K562 (cell line): Measurements from ENCODE around the gene TUT1. TPM values are rescaled to one million over a fixed set of nuclear protein-coding genes. Genes with fewer than 3 reads are reported as not detected.
A peak's percentile ranks its signal among the peaks of the same experiment; 100 is the strongest.

Experiments used
- ARNT ChIP-seq, 2 experiments: fragments of 450-650 bp; IDR thresholded peaks; 2 replicates each; pipeline ENCODE4 v1.6.1; 2016; ENCODE audit warnings: mild to moderate bottlenecking in 1 of 2
- BMI1 ChIP-seq: fragments of 150-350 bp; IDR thresholded peaks from 2 replicates; pipeline ENCODE4 v1.6.1; 2014; ENCODE audit warnings: low read length
- CBX1 ChIP-seq: sonication (generic); IDR thresholded peaks from 2 replicates; pipeline ENCODE4 v1.6.1; 2016; ENCODE audit warnings: antibody characterized with exemption, low read depth, mild to moderate bottlenecking
- CCNT2 ChIP-seq: IDR thresholded peaks from 2 replicates; pipeline ENCODE4 v1.6.1; 2011; ENCODE audit warnings: borderline replicate concordance, low read depth, mild to moderate bottlenecking, moderate library complexity, mixed read lengths, low read length; ENCODE audit not compliant: insufficient read length; ENCODE audit errors: extremely low read depth
- DNMT1 ChIP-seq: fragments of 450-650 bp; IDR thresholded peaks from 2 replicates; pipeline ENCODE4 v1.6.1; 2016; ENCODE audit warnings: antibody characterized with exemption, mild to moderate bottlenecking
- HNRNPL ChIP-seq: fragments of 200-400 bp; formaldehyde crosslinking; IDR thresholded peaks from 2 replicates; pipeline ENCODE4 v1.6.1; 2017; ENCODE audit warnings: low read depth, mild to moderate bottlenecking, low read length
- HNRNPLL ChIP-seq: fragments of 200-400 bp; formaldehyde crosslinking; IDR thresholded peaks from 2 replicates; pipeline ENCODE4 v1.6.1; 2017; ENCODE audit warnings: low read length, low read depth, mild to moderate bottlenecking; ENCODE audit not compliant: poor library complexity, severe bottlenecking
- ILK ChIP-seq: fragments of 450-650 bp; IDR thresholded peaks from 2 replicates; pipeline ENCODE4 v1.6.1; 2016; ENCODE audit warnings: missing genetic modification characterization, low read depth, mild to moderate bottlenecking, missing compliant biosample characterization, moderate library complexity, borderline replicate concordance
- MED1 ChIP-seq: sonication (generic); formaldehyde crosslinking; IDR thresholded peaks from 2 replicates; pipeline ENCODE4 v1.8.1; 2023; ENCODE audit warnings: missing genetic modification reagents, borderline replicate concordance
- MTA1 ChIP-seq: fragments of 450-650 bp; IDR thresholded peaks from 2 replicates; pipeline ENCODE4 v1.6.1; 2017; ENCODE audit warnings: borderline replicate concordance
- NFE2 ChIP-seq: IDR thresholded peaks from 2 replicates; pipeline ENCODE4 v1.6.1; 2014; ENCODE audit warnings: antibody characterized with exemption, low read depth
- NR1H2 ChIP-seq: sonication (generic); formaldehyde crosslinking; IDR thresholded peaks from 2 replicates; pipeline ENCODE4 v1.4.0; 2020; ENCODE audit warnings: mild to moderate bottlenecking, missing genetic modification reagents
- NR2C1 ChIP-seq, 2 experiments: fragments of 450-650 bp; IDR thresholded peaks; 2 replicates each; pipeline ENCODE4 v1.6.1; 2017; ENCODE audit warnings: mild to moderate bottlenecking in 2 of 2, antibody characterized with exemption in 1 of 2, inconsistent platforms in 1 of 2, missing compliant biosample characterization in 1 of 2, missing genetic modification characterization in 1 of 2
- SIN3B ChIP-seq: fragments of 450-650 bp; IDR thresholded peaks from 2 replicates; pipeline ENCODE4 v1.6.1; 2017; ENCODE audit warnings: low read depth, mild to moderate bottlenecking, moderate library complexity
- SMARCC2 ChIP-seq: fragments of 450-650 bp; IDR thresholded peaks from 2 replicates; pipeline ENCODE4 v1.6.1; 2017; ENCODE audit warnings: antibody characterized with exemption, moderate library complexity, mild to moderate bottlenecking, low read depth
- SMC3 ChIP-seq: conservative IDR thresholded peaks from 2 replicates; pipeline ENCODE4 v1.6.1; 2011; ENCODE audit warnings: low read depth, low read length, improper control_type of control experiment; ENCODE audit not compliant: insufficient read depth
- SRSF3 ChIP-seq: fragments of 200-400 bp; formaldehyde crosslinking; IDR thresholded peaks from 2 replicates; pipeline ENCODE4 v1.6.1; 2016; ENCODE audit warnings: mild to moderate bottlenecking, low read length, moderate library complexity; ENCODE audit not compliant: insufficient read depth
- XRCC5 ChIP-seq: fragments of 200-400 bp; formaldehyde crosslinking; IDR thresholded peaks from 2 replicates; pipeline ENCODE4 v1.6.1; 2017; ENCODE audit warnings: low read depth, mild to moderate bottlenecking, low read length
- ZFP1 ChIP-seq: fragments of 450-650 bp; formaldehyde crosslinking; IDR thresholded peaks from 2 replicates; pipeline ENCODE4 v1.4.0; 2020; ENCODE audit warnings: mild to moderate bottlenecking, mixed read lengths
- ZNF431 ChIP-seq: sonication (generic); formaldehyde crosslinking; IDR thresholded peaks from 2 replicates; pipeline ENCODE4 v1.8.0; 2022; ENCODE audit warnings: mild to moderate bottlenecking, missing genetic modification reagents
- ZNF707 ChIP-seq: fragments of 250-450 bp; sonication (Bioruptor Pico); conservative IDR thresholded peaks from 2 replicates; pipeline ENCODE4 v1.8.0; 2022; ENCODE audit warnings: inconsistent platforms, mild to moderate bottlenecking, moderate library complexity
- polyA plus RNA-seq, 8 experiments: library from polyadenylated mRNA; depleted of rRNA in 4 of 8; stranded (reverse) in 5 of 8; unstranded in 3 of 8; fragments of >200 nt; fragmentation: Nextera tagmentation in 2 of 8; fragmentation: Illumina TruSeq in 1 of 8; extraction: Ambion mirVana in 2 of 8; extraction: Trizol in 1 of 8; gene quantifications; 2 replicates each; pipeline versions ENCODE4 v1.2.1 to v1.2.3, GENCODE V29; 2011 to 2014; ENCODE audit warnings: inconsistent platforms in 1 of 8, missing spikeins in 1 of 8
- total RNA-seq, 7 experiments: library from RNA; depleted of rRNA in 6 of 7; stranded (reverse); fragments of >200 nt in 6 of 7; fragmentation: Illumina TruSeq in 2 of 7; extraction: Trizol in 2 of 7; gene quantifications; 2 replicates each; pipeline versions ENCODE4 v1.2.1 to v1.2.3, GENCODE V29; 2011 to 2021; ENCODE audit warnings: low replicate concordance in 1 of 7
- TF ChIP-seq, protein P1 (sequence below): fragments of 200-800 bp; sonication (Bioruptor generic); IDR thresholded peaks from 2 replicates; pipeline ENCODE4 v1.6.1; 2017; ENCODE audit warnings: missing genetic modification characterization, missing compliant biosample characterization
- TF ChIP-seq, protein P2 (sequence below): fragments of 450-650 bp; IDR thresholded peaks from 2 replicates; pipeline ENCODE4 v1.6.1; 2017; ENCODE audit warnings: antibody characterized with exemption, mild to moderate bottlenecking

The TUT1 gene
- total and polyA plus RNA-seq, 9 of the 15 experiments (the other 6 are each of a cell fraction or from before 2014, with no cell fraction given), result 0.66 to 44.3 (median 15.7) TPM

DNA sequence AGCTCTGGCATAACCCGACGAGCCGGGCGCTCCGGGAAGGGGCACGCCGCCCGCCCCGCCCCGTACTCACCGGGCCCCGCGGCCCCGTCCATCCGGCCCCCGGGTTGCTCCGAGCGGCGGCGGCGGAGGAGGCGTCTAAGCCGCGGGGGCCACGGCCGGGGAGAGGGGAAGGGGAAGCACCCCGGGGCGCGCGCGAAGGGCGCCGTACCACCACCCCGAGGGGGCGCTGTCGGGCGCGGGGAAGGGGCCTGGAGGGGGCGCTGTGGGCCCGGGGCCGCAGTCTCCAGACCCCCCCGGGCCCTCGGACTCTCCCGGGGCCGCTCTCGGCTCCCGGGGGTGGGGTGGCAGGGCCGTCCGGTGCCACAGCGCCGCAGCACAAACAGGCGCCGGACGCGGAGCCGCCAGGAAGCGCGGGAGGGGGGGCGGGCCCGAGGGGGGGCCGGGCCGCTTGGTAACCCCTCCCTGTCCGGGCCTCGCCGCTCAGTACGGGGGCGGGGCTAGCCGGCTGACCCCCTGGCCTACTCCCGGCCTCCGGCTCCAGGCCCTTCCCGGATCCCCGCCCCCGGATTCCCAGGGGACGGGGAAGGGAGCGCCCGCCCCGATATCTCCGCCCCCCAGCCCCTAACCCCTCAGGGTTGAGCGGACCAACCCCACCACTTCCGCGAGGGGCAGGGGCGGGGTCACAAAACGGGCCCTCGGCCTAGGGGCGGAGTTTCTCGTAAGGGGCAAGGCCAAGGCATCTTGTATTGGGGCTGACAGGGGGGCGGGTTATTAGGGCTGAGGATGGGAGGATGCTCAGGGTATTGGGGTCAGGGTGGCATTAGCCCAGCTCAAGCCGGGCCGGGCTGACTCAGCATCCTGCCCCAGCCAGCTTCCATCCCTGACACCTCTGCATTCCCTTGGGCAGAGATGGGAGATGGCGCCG, 21.3 kb upstream of the TUT1 start, which contains the start of the genes EML3 and ROM1 (continued):
- TF ChIP-seq, protein P1, sequence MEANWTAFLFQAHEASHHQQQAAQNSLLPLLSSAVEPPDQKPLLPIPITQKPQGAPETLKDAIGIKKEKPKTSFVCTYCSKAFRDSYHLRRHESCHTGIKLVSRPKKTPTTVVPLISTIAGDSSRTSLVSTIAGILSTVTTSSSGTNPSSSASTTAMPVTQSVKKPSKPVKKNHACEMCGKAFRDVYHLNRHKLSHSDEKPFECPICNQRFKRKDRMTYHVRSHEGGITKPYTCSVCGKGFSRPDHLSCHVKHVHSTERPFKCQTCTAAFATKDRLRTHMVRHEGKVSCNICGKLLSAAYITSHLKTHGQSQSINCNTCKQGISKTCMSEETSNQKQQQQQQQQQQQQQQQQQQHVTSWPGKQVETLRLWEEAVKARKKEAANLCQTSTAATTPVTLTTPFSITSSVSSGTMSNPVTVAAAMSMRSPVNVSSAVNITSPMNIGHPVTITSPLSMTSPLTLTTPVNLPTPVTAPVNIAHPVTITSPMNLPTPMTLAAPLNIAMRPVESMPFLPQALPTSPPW (CRISPR knock-in tag), result peak; percentile 99
- TF ChIP-seq MTA1, result no peak
- no peak for TF ChIP-seq SRSF3
- TF ChIP-seq SMARCC2, result no peak
- TF ChIP-seq NR1H2, result no peak
- peak; percentile 83; the same call in 1 of the 2 replicates for TF ChIP-seq HNRNPL
- no peak for TF ChIP-seq ZFP1
- TF ChIP-seq NFE2, result no peak
- 0 out of 2 replicates have a peak, but pooled peaks have one; percentile 46 for TF ChIP-seq XRCC5
- TF ChIP-seq, protein P2, sequence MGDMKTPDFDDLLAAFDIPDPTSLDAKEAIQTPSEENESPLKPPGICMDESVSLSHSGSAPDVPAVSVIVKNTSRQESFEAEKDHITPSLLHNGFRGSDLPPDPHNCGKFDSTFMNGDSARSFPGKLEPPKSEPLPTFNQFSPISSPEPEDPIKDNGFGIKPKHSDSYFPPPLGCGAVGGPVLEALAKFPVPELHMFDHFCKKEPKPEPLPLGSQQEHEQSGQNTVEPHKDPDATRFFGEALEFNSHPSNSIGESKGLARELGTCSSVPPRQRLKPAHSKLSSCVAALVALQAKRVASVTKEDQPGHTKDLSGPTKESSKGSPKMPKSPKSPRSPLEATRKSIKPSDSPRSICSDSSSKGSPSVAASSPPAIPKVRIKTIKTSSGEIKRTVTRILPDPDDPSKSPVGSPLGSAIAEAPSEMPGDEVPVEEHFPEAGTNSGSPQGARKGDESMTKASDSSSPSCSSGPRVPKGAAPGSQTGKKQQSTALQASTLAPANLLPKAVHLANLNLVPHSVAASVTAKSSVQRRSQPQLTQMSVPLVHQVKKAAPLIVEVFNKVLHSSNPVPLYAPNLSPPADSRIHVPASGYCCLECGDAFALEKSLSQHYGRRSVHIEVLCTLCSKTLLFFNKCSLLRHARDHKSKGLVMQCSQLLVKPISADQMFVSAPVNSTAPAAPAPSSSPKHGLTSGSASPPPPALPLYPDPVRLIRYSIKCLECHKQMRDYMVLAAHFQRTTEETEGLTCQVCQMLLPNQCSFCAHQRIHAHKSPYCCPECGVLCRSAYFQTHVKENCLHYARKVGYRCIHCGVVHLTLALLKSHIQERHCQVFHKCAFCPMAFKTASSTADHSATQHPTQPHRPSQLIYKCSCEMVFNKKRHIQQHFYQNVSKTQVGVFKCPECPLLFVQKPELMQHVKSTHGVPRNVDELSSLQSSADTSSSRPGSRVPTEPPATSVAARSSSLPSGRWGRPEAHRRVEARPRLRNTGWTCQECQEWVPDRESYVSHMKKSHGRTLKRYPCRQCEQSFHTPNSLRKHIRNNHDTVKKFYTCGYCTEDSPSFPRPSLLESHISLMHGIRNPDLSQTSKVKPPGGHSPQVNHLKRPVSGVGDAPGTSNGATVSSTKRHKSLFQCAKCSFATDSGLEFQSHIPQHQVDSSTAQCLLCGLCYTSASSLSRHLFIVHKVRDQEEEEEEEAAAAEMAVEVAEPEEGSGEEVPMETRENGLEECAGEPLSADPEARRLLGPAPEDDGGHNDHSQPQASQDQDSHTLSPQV, result peak; percentile 87
- TF ChIP-seq HNRNPLL, result no peak
- TF ChIP-seq CBX1, result peak; percentile 51; the same call in 1 of the 2 replicates
- no peak for TF ChIP-seq MED1
- TF ChIP-seq CCNT2, result peak; percentile 82
- no peak for TF ChIP-seq ZNF707 (CRISPR knock-in tag)
- TF ChIP-seq DNMT1, result no peak
- TF ChIP-seq NR2C1 (IDR thresholded peaks at IDR 0.05), result no peak
- TF ChIP-seq NR2C1 (tag; IDR thresholded peaks at IDR 0.05), result no peak
- no peak for TF ChIP-seq BMI1
- 0 out of 2 replicates have a peak, but pooled peaks have one; percentile 18 for TF ChIP-seq SMC3
- TF ChIP-seq ZNF431, result no peak
- no peak for TF ChIP-seq ILK
- TF ChIP-seq ARNT (IDR thresholded peaks at IDR 0.05), result no peak
- TF ChIP-seq SIN3B, result peak; percentile 46; the same call in 1 of the 2 replicates
